Gastrocnemius medialis (tissue), 4 donors: ENCODE results near the gene DNM3. TPM values are rescaled to one million over a fixed set of nuclear protein-coding genes. Genes with fewer than 3 reads are reported as not detected.

Source experiments
- ATAC-seq, 2 donors: fragments of 150-250 bp; one replicate each; pipeline ENCODE4 v1.9.1; 2016
- DNase-seq, 2 donors: peaks; one replicate each; pipeline ENCODE4 v3.0.0-alpha.2; 2019
- H3K27ac ChIP-seq, 4 donors: fragments of 200-600 bp; sonication (generic); 1 replicate in 1 of 4; 2 replicates in 3 of 4; pipeline ENCODE4 v1.5.1; 2016 to 2018; ENCODE audit warnings: mild to moderate bottlenecking in 2 of 4, moderate library complexity in 1 of 4
- H3K27me3 ChIP-seq, 3 donors: fragments of 200-600 bp; sonication (generic) in 2 of 3; 1 replicate in 1 of 3; 2 replicates in 2 of 3; pipeline versions ENCODE4 v1.5.1 to v1.6.0; 2016 to 2019; ENCODE audit warnings: mild to moderate bottlenecking in 1 of 3, moderate library complexity in 1 of 3
- H3K36me3 ChIP-seq, 2 donors: fragments of 200-600 bp; sonication (generic) in 1 of 2; one replicate each; pipeline ENCODE4 v1.5.1; 2017 to 2018
- H3K4me1 ChIP-seq, 2 donors: fragments of 200-600 bp; sonication (generic) in 1 of 2; one replicate each; pipeline ENCODE4 v1.5.1; 2016 to 2017; ENCODE audit warnings: mild to moderate bottlenecking in 2 of 2
- H3K4me3 ChIP-seq, 4 donors: fragments of 200-600 bp; sonication (generic) in 3 of 4; 1 replicate in 1 of 4; 2 replicates in 3 of 4; pipeline ENCODE4 v1.5.1; 2016 to 2019; ENCODE audit warnings: mild to moderate bottlenecking in 2 of 4
- H3K9me3 ChIP-seq, 3 donors: fragments of 200-600 bp; sonication (generic) in 2 of 3; 1 replicate in 1 of 3; 2 replicates in 2 of 3; pipeline ENCODE4 v1.5.1; 2016 to 2019
- CTCF ChIP-seq, 5 experiments: fragments of 450-650 bp in 3 of 5; fragments of 200-600 bp in 2 of 5; sonication (generic) in 2 of 5; IDR thresholded peaks in 4 of 5; conservative IDR thresholded peaks in 1 of 5; 1 replicate in 4 of 5; 2 replicates in 1 of 5; pipeline ENCODE4 v1.5.1; 2016 to 2019; ENCODE audit warnings: antibody characterized with exemption in 5 of 5, mild to moderate bottlenecking in 3 of 5, moderate library complexity in 3 of 5
- POLR2A ChIP-seq, 2 donors: fragments of 450-650 bp; IDR thresholded peaks; one replicate each; pipeline ENCODE4 v1.6.1; 2017; ENCODE audit warnings: antibody characterized with exemption in 2 of 2, mild to moderate bottlenecking in 2 of 2, moderate library complexity in 2 of 2
- in situ Hi-C, 4 donors: fragments of 200-750 bp; cut with MboI; loops; one replicate each; pipeline versions ENCODE4 v1.15.0 to v1.8.0; 2017; ENCODE audit warnings: low sequenced_read_pairs in 4 of 4
- intact Hi-C: fragments of 100-400 bp; cut with DNase I; formaldehyde crosslinking; loops from one replicate; pipeline ENCODE4 v1.15.1; 2023; ENCODE audit warnings: low total_unique reads
- total RNA-seq, 4 donors: library from RNA; depleted of rRNA; stranded (reverse); fragments of >200 nt; gene quantifications; one replicate each; pipeline versions ENCODE4 v1.1.0 to v1.2.3, GENCODE V29; 2016

The DNM3 gene
- total RNA-seq, 4 donors from 2014 or later, result 0.35 to 1.6 (median 1.1) TPM

- H3K4me1 ChIP-seq, result peaks cover 11 to 19% of the 10 kb centered on the region in 2 donors
- H3K4me3 ChIP-seq, result no peak overlapping the region
- TF ChIP-seq CTCF (IDR thresholded peaks at IDR 0.05 in 4 of 5, conservative IDR thresholded peaks at IDR 0.05 in 1 of 5) (no peak), POLR2A (IDR thresholded peaks at IDR 0.05) (no peak)
- in situ Hi-C loops (no loop called here), intact Hi-C loops (loop anchor here (5.0 kb wide), 1 partner anchor 253 kb away; no protein-coding TSS in a partner anchor)
- H3K9me3 ChIP-seq, result no peaks in the 10 kb centered on the region
- ATAC-seq, result no peak
- no peak overlapping the region for H3K27ac ChIP-seq
- no peaks in the 10 kb centered on the region for H3K36me3 ChIP-seq
- no peaks in the 10 kb centered on the region for H3K27me3 ChIP-seq
- no peak for DNase-seq
Measured at GRCh38 chr1:172394811-172395210, 553.5 kb downstream of the DNM3 start.

DNA sequence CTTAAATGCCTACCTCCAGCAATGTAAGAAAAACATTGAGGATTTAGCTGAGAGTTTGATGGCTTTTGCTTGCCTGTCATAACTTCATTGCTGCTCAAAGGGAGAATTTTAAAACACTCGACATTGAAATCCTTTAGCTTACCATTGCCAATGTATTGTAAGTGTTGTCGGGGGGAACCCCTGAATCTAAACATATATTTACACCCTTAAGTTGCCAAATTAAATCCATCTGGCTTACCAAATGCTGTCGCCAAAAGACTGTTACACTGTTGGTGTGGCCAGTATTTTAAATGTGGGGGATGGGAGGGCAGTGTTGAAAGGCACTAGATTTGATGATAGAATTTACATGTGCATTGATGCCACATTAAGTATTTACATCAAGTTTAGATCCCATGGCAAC lies 554.3 kb downstream of the DNM3 start:
- Histone ChIP-seq H3K27ac (no peak overlapping the region), H3K36me3 (no peaks in the 10 kb centered on the region), H3K27me3 (no peaks in the 10 kb centered on the region), H3K9me3 (no peaks in the 10 kb centered on the region), H3K4me1 (peaks cover 4 to 19% of the 10 kb centered on the region in 2 donors), H3K4me3 (no peak overlapping the region)
- in situ Hi-C loops, result no loop called here
- no peak for TF ChIP-seq POLR2A (IDR thresholded peaks at IDR 0.05)
- TF ChIP-seq CTCF (IDR thresholded peaks at IDR 0.05 in 4 of 5, conservative IDR thresholded peaks at IDR 0.05 in 1 of 5), result no peak
- intact Hi-C loops, result loop anchor here (5.0 kb wide), 1 partner anchor 253 kb away; no protein-coding TSS in a partner anchor
- no peak for ATAC-seq
- DNase-seq, result no peak

DNA sequence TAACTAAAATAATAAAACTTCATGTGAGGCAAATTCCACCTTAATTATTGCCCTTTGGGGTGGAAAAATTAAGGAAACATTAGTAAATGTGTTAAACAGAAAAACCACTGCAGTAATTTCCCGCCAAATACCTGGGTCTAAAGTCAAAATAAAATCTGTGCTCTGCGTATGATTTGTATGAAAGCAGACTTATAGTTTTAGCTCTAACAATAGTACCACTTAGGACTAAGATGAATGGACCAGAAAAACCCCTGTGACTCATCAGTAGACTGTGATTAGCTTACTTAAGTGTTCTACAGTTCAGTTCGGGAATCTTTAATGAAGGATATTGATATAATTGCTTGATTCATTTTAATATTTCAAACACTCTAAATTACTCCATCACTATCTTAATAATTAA lies 555.9 kb downstream of the DNM3 start:
- Histone ChIP-seq H3K36me3 (no peaks in the 10 kb centered on the region), H3K27ac (no peak overlapping the region), H3K4me1 (peaks cover 4 to 19% of the 10 kb centered on the region in 2 donors), H3K4me3 (no peak overlapping the region), H3K27me3 (no peaks in the 10 kb centered on the region), H3K9me3 (no peaks in the 10 kb centered on the region)
- no peak for ATAC-seq
- in situ Hi-C loops (no loop called here), intact Hi-C loops (loop anchor here (5.0 kb wide), 1 partner anchor 255 kb away; no protein-coding TSS in a partner anchor)
- TF ChIP-seq CTCF (IDR thresholded peaks at IDR 0.05 in 4 of 5, conservative IDR thresholded peaks at IDR 0.05 in 1 of 5), result no peak
- TF ChIP-seq POLR2A (IDR thresholded peaks at IDR 0.05), result no peak
- no peak for DNase-seq

DNA sequence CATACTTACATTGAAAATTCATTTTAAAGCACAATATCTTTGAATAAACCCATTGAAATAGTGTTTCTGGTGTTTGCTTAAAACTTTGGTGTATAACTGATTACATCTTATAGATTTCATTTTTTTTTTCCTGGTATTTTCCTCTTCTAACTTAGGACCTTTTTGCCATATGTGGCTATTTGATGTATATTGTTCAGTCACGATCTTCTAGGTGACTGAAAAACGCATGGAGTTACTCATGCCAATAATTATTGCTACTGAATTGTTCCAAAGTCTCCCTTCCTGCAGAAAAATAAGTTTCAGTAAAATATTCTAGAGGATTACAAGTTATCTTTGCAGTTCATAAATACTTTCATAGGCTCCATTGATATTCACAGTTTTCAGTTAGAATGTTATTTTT lies 556.3 kb downstream of the DNM3 start:
- Histone ChIP-seq H3K36me3 (no peaks in the 10 kb centered on the region), H3K4me1 (peaks cover 4 to 19% of the 10 kb centered on the region in 2 donors), H3K27ac (no peak overlapping the region), H3K27me3 (no peaks in the 10 kb centered on the region), H3K4me3 (no peak overlapping the region), H3K9me3 (no peaks in the 10 kb centered on the region)
- DNase-seq (no peak), ATAC-seq (no peak)
- intact Hi-C loops (loop anchor here (5.0 kb wide), 1 partner anchor 255 kb away; no protein-coding TSS in a partner anchor), in situ Hi-C loops (no loop called here)
- TF ChIP-seq CTCF (IDR thresholded peaks at IDR 0.05 in 4 of 5, conservative IDR thresholded peaks at IDR 0.05 in 1 of 5) (no peak), POLR2A (IDR thresholded peaks at IDR 0.05) (no peak)

GRCh38 chr1:172398193-172398592 lies 556.9 kb downstream of the DNM3 start:
- peak in 1 of 2 donors; percentile 39 for ATAC-seq
- peak overlapping the region; percentile 37 to 60 (median 45) for H3K27ac ChIP-seq

More at GRCh38 chr1:172398193-172398592, 556.9 kb downstream of the DNM3 start:
- in situ Hi-C loops, result no loop called here
- intact Hi-C loops, result loop anchor here (5.0 kb wide), 1 partner anchor 256 kb away; no protein-coding TSS in a partner anchor
- peak in 1 of 2 donors; percentile 17 for DNase-seq
- TF ChIP-seq POLR2A (IDR thresholded peaks at IDR 0.05), result no peak
- TF ChIP-seq CTCF (IDR thresholded peaks at IDR 0.05 in 4 of 5, conservative IDR thresholded peaks at IDR 0.05 in 1 of 5), result no peak
- Histone ChIP-seq H3K36me3 (no peaks in the 10 kb centered on the region), H3K9me3 (no peaks in the 10 kb centered on the region), H3K27me3 (no peaks in the 10 kb centered on the region), H3K4me3 (no peak overlapping the region), H3K4me1 (peaks cover 4 to 19% of the 10 kb centered on the region in 2 donors)
